Memory B cell (primary cell): ENCODE data around the gene DNASE2B.

ENCODE experiments used
- ATAC-seq: fragments of 150-1000 bp; cut with Tn5 transposase; 2 replicates; pipeline ENCODE4 v1.10.0; 2021; ENCODE audit warnings: low read depth, mild to moderate bottlenecking, moderate library complexity
- DNase-seq, 2 donors: peaks; one replicate each; pipeline ENCODE4 v3.0.0; 2022; ENCODE audit warnings: low spot score in 2 of 2
- H3K27ac Mint-ChIP-seq: one replicate; pipeline ENCODE4 v1.8.0; 2022; ENCODE audit warnings: mild to moderate bottlenecking, moderate library complexity, mixed read lengths
- H3K27me3 Mint-ChIP-seq: one replicate; pipeline ENCODE4 v1.8.0; 2022; ENCODE audit warnings: mixed read lengths
- H3K36me3 Mint-ChIP-seq: one replicate; pipeline ENCODE4 v1.8.0; 2022; ENCODE audit warnings: mild to moderate bottlenecking, mixed read lengths
- H3K4me1 Mint-ChIP-seq: one replicate; pipeline ENCODE4 v1.8.0; 2022; ENCODE audit warnings: mixed read lengths
- H3K4me3 Mint-ChIP-seq: one replicate; pipeline ENCODE4 v1.8.0; 2022; ENCODE audit warnings: mild to moderate bottlenecking, moderate library complexity, mixed read lengths
- H3K9me3 Mint-ChIP-seq: one replicate; pipeline ENCODE4 v1.8.0; 2022; ENCODE audit warnings: mixed read lengths

Gene DNASE2B

GRCh38 chr1:84398175-84399155 is at the start of gene DNASE2B:
Gene DNASE2B, plus strand, starts transcription at chr1:84398484. Its CDS starts 81 bp downstream, at chr1:84398565.
- H3K9me3 Mint-ChIP-seq = no peaks in the 10 kb centered on the region

GRCh38 chr1:84348759-84349158 is 49.5 kb upstream of the DNASE2B start:
- DNase-seq (no peak), ATAC-seq (no peak)
- H3K27me3 Mint-ChIP-seq = no peaks in the 10 kb centered on the region
- H3K4me3 Mint-ChIP-seq = no peak overlapping the region
- no peaks in the 10 kb centered on the region for H3K36me3 Mint-ChIP-seq
- H3K9me3 Mint-ChIP-seq = no peaks in the 10 kb centered on the region
- H3K27ac Mint-ChIP-seq = no peak overlapping the region
- no peaks in the 10 kb centered on the region for H3K4me1 Mint-ChIP-seq

More at GRCh38 chr1:84398175-84399155, at the start of gene DNASE2B:
- ATAC-seq (no peak), DNase-seq (no peak)
- no peak within 1 kb of the TSS for H3K27ac Mint-ChIP-seq
- no peaks in the 10 kb centered on the region for H3K36me3 Mint-ChIP-seq
- no peaks in the 10 kb centered on the region for H3K4me1 Mint-ChIP-seq
- no peak within 1 kb of the TSS for H3K4me3 Mint-ChIP-seq
- no peaks in the 10 kb centered on the region for H3K27me3 Mint-ChIP-seq

GRCh38 chr1:84350104-84350503 is 48.2 kb upstream of the DNASE2B start:
- Mint-ChIP-seq H3K4me1 (no peaks in the 10 kb centered on the region), H3K27me3 (peaks cover 2% of the 10 kb centered on the region), H3K27ac (no peak overlapping the region), H3K9me3 (no peaks in the 10 kb centered on the region), H3K4me3 (no peak overlapping the region), H3K36me3 (no peaks in the 10 kb centered on the region)
- no peak for DNase-seq
- no peak for ATAC-seq

- H3K9me3 Mint-ChIP-seq = no peaks in the 10 kb centered on the region
- ATAC-seq (no peak), DNase-seq (no peak)
- no peak overlapping the region for H3K4me3 Mint-ChIP-seq
- H3K36me3 Mint-ChIP-seq = no peaks in the 10 kb centered on the region
- no peaks in the 10 kb centered on the region for H3K4me1 Mint-ChIP-seq
- H3K27me3 Mint-ChIP-seq = peaks cover 4% of the 10 kb centered on the region
- H3K27ac Mint-ChIP-seq = no peak overlapping the region
These were observed 47.7 kb upstream of the DNASE2B start for GRCh38 chr1:84350550-84350949.

GRCh38 chr1:84352298-84353106 is 45.8 kb upstream of the DNASE2B start:
- H3K9me3 Mint-ChIP-seq = no peaks in the 10 kb centered on the region
- no peaks in the 10 kb centered on the region for H3K4me1 Mint-ChIP-seq
- no peak for ATAC-seq
- peaks cover 5% of the 10 kb centered on the region for H3K27me3 Mint-ChIP-seq
- no peak overlapping the region for H3K4me3 Mint-ChIP-seq
- H3K36me3 Mint-ChIP-seq = no peaks in the 10 kb centered on the region
- no peak overlapping the region for H3K27ac Mint-ChIP-seq
- no peak for DNase-seq

GRCh38 chr1:84353695-84354094 is 44.6 kb upstream of the DNASE2B start:
- H3K36me3 Mint-ChIP-seq = no peaks in the 10 kb centered on the region
- H3K27me3 Mint-ChIP-seq = peaks cover 7% of the 10 kb centered on the region
- DNase-seq = no peak
- H3K9me3 Mint-ChIP-seq = no peaks in the 10 kb centered on the region
- H3K27ac Mint-ChIP-seq = no peak overlapping the region
- ATAC-seq = no peak
- H3K4me3 Mint-ChIP-seq = no peak overlapping the region
- no peaks in the 10 kb centered on the region for H3K4me1 Mint-ChIP-seq

GRCh38 chr1:84355556-84355955 is 42.7 kb upstream of the DNASE2B start:
- no peak for DNase-seq
- no peak overlapping the region for H3K27ac Mint-ChIP-seq
- H3K4me3 Mint-ChIP-seq = no peak overlapping the region
- H3K4me1 Mint-ChIP-seq = no peaks in the 10 kb centered on the region
- no peak for ATAC-seq
- H3K36me3 Mint-ChIP-seq = no peaks in the 10 kb centered on the region
- H3K27me3 Mint-ChIP-seq = peaks cover 7% of the 10 kb centered on the region
- H3K9me3 Mint-ChIP-seq = no peaks in the 10 kb centered on the region

GRCh38 chr1:84356881-84357280 is 41.4 kb upstream of the DNASE2B start:
- Mint-ChIP-seq H3K4me1 (no peaks in the 10 kb centered on the region), H3K9me3 (no peaks in the 10 kb centered on the region), H3K36me3 (no peaks in the 10 kb centered on the region), H3K4me3 (no peak overlapping the region), H3K27me3 (peaks cover 7% of the 10 kb centered on the region), H3K27ac (no peak overlapping the region)
- DNase-seq (no peak), ATAC-seq (no peak)

GRCh38 chr1:84358695-84359094 is 39.6 kb upstream of the DNASE2B start:
- DNase-seq = no peak
- H3K4me1 Mint-ChIP-seq = no peaks in the 10 kb centered on the region
- no peaks in the 10 kb centered on the region for H3K9me3 Mint-ChIP-seq
- no peak overlapping the region for H3K4me3 Mint-ChIP-seq
- no peaks in the 10 kb centered on the region for H3K36me3 Mint-ChIP-seq
- no peak overlapping the region for H3K27ac Mint-ChIP-seq
- no peak for ATAC-seq
- H3K27me3 Mint-ChIP-seq = peaks cover 7% of the 10 kb centered on the region

- Mint-ChIP-seq H3K27ac (no peak overlapping the region), H3K27me3 (peaks cover 5% of the 10 kb centered on the region), H3K9me3 (no peaks in the 10 kb centered on the region), H3K36me3 (no peaks in the 10 kb centered on the region), H3K4me3 (no peak overlapping the region), H3K4me1 (no peaks in the 10 kb centered on the region)
- ATAC-seq (no peak), DNase-seq (no peak)
These were observed 38.0 kb upstream of the DNASE2B start for GRCh38 chr1:84360316-84360715.

- Mint-ChIP-seq H3K27me3 (peaks cover 2% of the 10 kb centered on the region), H3K36me3 (no peaks in the 10 kb centered on the region), H3K9me3 (no peaks in the 10 kb centered on the region), H3K4me3 (no peak overlapping the region), H3K27ac (no peak overlapping the region), H3K4me1 (no peaks in the 10 kb centered on the region)
- DNase-seq (no peak), ATAC-seq (no peak)
These were observed 36.5 kb upstream of the DNASE2B start for GRCh38 chr1:84361796-84362195.

GRCh38 chr1:84363019-84363418 is 35.3 kb upstream of the DNASE2B start:
- Mint-ChIP-seq H3K27ac (no peak overlapping the region), H3K36me3 (no peaks in the 10 kb centered on the region), H3K27me3 (no peaks in the 10 kb centered on the region), H3K9me3 (no peaks in the 10 kb centered on the region), H3K4me3 (no peak overlapping the region), H3K4me1 (no peaks in the 10 kb centered on the region)
- ATAC-seq (no peak), DNase-seq (no peak)

- H3K27ac Mint-ChIP-seq = no peak overlapping the region
- H3K9me3 Mint-ChIP-seq = no peaks in the 10 kb centered on the region
- H3K36me3 Mint-ChIP-seq = no peaks in the 10 kb centered on the region
- H3K4me3 Mint-ChIP-seq = no peak overlapping the region
- H3K4me1 Mint-ChIP-seq = no peaks in the 10 kb centered on the region
- ATAC-seq = no peak
- DNase-seq = no peak
- no peaks in the 10 kb centered on the region for H3K27me3 Mint-ChIP-seq
These were observed 34.7 kb upstream of the DNASE2B start for GRCh38 chr1:84363622-84364021.
